H9 (cell line): ENCODE measurements around the gene FFAR1. TPM values are rescaled to one million over a fixed set of nuclear protein-coding genes. Genes with fewer than 3 reads are reported as not detected.

Experiments used
- DNase-seq: peaks from one replicate; pipeline ENCODE4 v3.0.0-alpha.2; 2017
- H2AFZ ChIP-seq: one replicate; pipeline ENCODE4 v1.6.1; 2013; ENCODE audit warnings: mild to moderate bottlenecking, low read length, control low read depth, moderate library complexity
- H2AK5ac ChIP-seq: 2 replicates; pipeline ENCODE4 v1.6.1; 2013; ENCODE audit warnings: low read length, control low read depth, mixed read lengths; ENCODE audit not compliant: insufficient read length
- H2BK120ac ChIP-seq: one replicate; pipeline ENCODE4 v1.6.1; 2013; ENCODE audit warnings: low read depth, mild to moderate bottlenecking, low read length, control low read depth, inconsistent platforms; ENCODE audit not compliant: poor library complexity, severe bottlenecking
- H2BK12ac ChIP-seq: 2 replicates; pipeline ENCODE4 v1.6.1; 2013; ENCODE audit warnings: low read length, control low read depth, mixed read lengths, low read depth; ENCODE audit not compliant: insufficient read length
- H2BK15ac ChIP-seq: 2 replicates; pipeline ENCODE4 v1.6.1; 2013; ENCODE audit warnings: low read depth, low read length, control low read depth
- H2BK20ac ChIP-seq: one replicate; pipeline ENCODE4 v1.6.1; 2013; ENCODE audit warnings: low read depth, mild to moderate bottlenecking, low read length, control low read depth, inconsistent platforms; ENCODE audit not compliant: poor library complexity, severe bottlenecking
- H2BK5ac ChIP-seq: 2 replicates; pipeline ENCODE4 v1.6.1; 2013; ENCODE audit warnings: low read length, control low read depth, mixed read lengths; ENCODE audit not compliant: insufficient read length
- H3K14ac ChIP-seq: 2 replicates; pipeline ENCODE4 v1.6.1; 2013; ENCODE audit warnings: low read length, control low read depth; ENCODE audit not compliant: insufficient read depth
- H3K18ac ChIP-seq: 2 replicates; pipeline ENCODE4 v1.6.1; 2013; ENCODE audit warnings: low read depth, mild to moderate bottlenecking, mixed read lengths, low read length, control low read depth; ENCODE audit not compliant: insufficient read length
- H3K23ac ChIP-seq: 2 replicates; pipeline ENCODE4 v1.6.1; 2013; ENCODE audit warnings: low read length, control low read depth, mixed read lengths, low read depth; ENCODE audit not compliant: insufficient read length
- H3K23me2 ChIP-seq: 2 replicates; pipeline ENCODE4 v1.6.1; 2013; ENCODE audit warnings: low read depth, mild to moderate bottlenecking, mixed read lengths, low read length, control low read depth; ENCODE audit not compliant: insufficient read length, poor library complexity, severe bottlenecking
- H3K27ac ChIP-seq: 2 replicates; pipeline ENCODE4 v1.5.1; 2013; ENCODE audit warnings: low read length, control low read depth, mixed read lengths, low read depth; ENCODE audit not compliant: insufficient read length
- H3K27me3 ChIP-seq: 2 replicates; pipeline ENCODE4 v1.6.1; 2013; ENCODE audit warnings: low read length, control low read depth, inconsistent platforms; ENCODE audit not compliant: insufficient read depth
- H3K4ac ChIP-seq: 2 replicates; pipeline ENCODE4 v1.6.1; 2013; ENCODE audit warnings: low read depth, mild to moderate bottlenecking, control low read depth, inconsistent platforms, low read length, moderate library complexity
- H3K4me1 ChIP-seq: 2 replicates; pipeline ENCODE4 v1.6.1; 2013; ENCODE audit warnings: low read length, control low read depth, inconsistent platforms; ENCODE audit not compliant: insufficient read depth
- H3K4me2 ChIP-seq: 2 replicates; pipeline ENCODE4 v1.6.1; 2013; ENCODE audit warnings: low read length, control low read depth, mixed read lengths; ENCODE audit not compliant: insufficient read length, insufficient read depth
- H3K56ac ChIP-seq: 2 replicates; pipeline ENCODE4 v1.6.1; 2013; ENCODE audit warnings: low read depth, mild to moderate bottlenecking, mixed read lengths, low read length, control low read depth; ENCODE audit not compliant: insufficient read length
- H3K79me1 ChIP-seq: 2 replicates; pipeline ENCODE4 v1.6.1; 2013; ENCODE audit warnings: low read depth, mild to moderate bottlenecking, moderate library complexity, low read length, control low read depth, inconsistent platforms; ENCODE audit not compliant: insufficient read depth, poor library complexity, severe bottlenecking
- H3K79me2 ChIP-seq: 2 replicates; pipeline ENCODE4 v1.6.1; 2013; ENCODE audit warnings: low read length, control low read depth, inconsistent platforms; ENCODE audit not compliant: insufficient read depth
- H3K9ac ChIP-seq: 2 replicates; pipeline ENCODE4 v1.6.1; 2013; ENCODE audit warnings: low read length, control low read depth, mixed read lengths; ENCODE audit not compliant: insufficient read length; ENCODE audit errors: extremely low read depth
- H3K9me3 ChIP-seq: one replicate; pipeline ENCODE4 v1.6.1; 2013; ENCODE audit warnings: low read depth, low read length, inconsistent platforms; ENCODE audit not compliant: control insufficient read depth
- H3T11ph ChIP-seq: one replicate; pipeline ENCODE4 v1.6.1; 2013; ENCODE audit warnings: mild to moderate bottlenecking, low read length, control low read depth, inconsistent platforms
- H4K20me1 ChIP-seq: one replicate; pipeline ENCODE4 v1.6.1; 2013; ENCODE audit not compliant: control insufficient read depth, insufficient read length, insufficient read depth
- H4K5ac ChIP-seq: 2 replicates; pipeline ENCODE4 v1.6.1; 2013; ENCODE audit warnings: low read depth, mild to moderate bottlenecking, mixed read lengths, low read length, control low read depth; ENCODE audit not compliant: insufficient read length
- H4K8ac ChIP-seq: replicated peaks from 2 replicates; pipeline ENCODE4 v1.6.1; 2013; ENCODE audit warnings: low read length, control low read depth, mixed read lengths, low read depth; ENCODE audit not compliant: insufficient read length
- H4K91ac ChIP-seq: 2 replicates; pipeline ENCODE4 v1.6.1; 2013; ENCODE audit warnings: low read depth, mild to moderate bottlenecking, moderate library complexity, mixed read lengths, low read length, control low read depth; ENCODE audit not compliant: insufficient read length
- H3K27ac Mint-ChIP-seq, 3 experiments: 2 replicates in 2 of 3; 3 replicates in 1 of 3; pipeline ENCODE4 v1.8.0; 2020 to 2021; ENCODE audit warnings: mixed read lengths in 3 of 3, mild to moderate bottlenecking in 1 of 3, moderate library complexity in 1 of 3
- H3K27me3 Mint-ChIP-seq: 2 replicates; pipeline ENCODE4 v1.8.0; 2021; ENCODE audit warnings: low read depth, mild to moderate bottlenecking, moderate library complexity, mixed read lengths
- H3K36me3 Mint-ChIP-seq, 3 experiments: 2 replicates in 2 of 3; 3 replicates in 1 of 3; pipeline ENCODE4 v1.8.0; 2020 to 2021; ENCODE audit warnings: low read depth in 3 of 3, mixed read lengths in 3 of 3; ENCODE audit not compliant: insufficient read depth in 1 of 3
- H3K4me1 Mint-ChIP-seq, 2 experiments: 2 replicates each; pipeline ENCODE4 v1.8.0; 2020; ENCODE audit warnings: mixed read lengths in 2 of 2
- H3K4me3 Mint-ChIP-seq, 2 experiments: 2 replicates in 1 of 2; 3 replicates in 1 of 2; pipeline ENCODE4 v1.8.0; 2020 to 2021; ENCODE audit warnings: mild to moderate bottlenecking in 2 of 2, mixed read lengths in 2 of 2, moderate library complexity in 1 of 2
- H3K9me3 Mint-ChIP-seq, 2 experiments: 2 replicates in 1 of 2; 3 replicates in 1 of 2; pipeline ENCODE4 v1.8.0; 2020; ENCODE audit warnings: mild to moderate bottlenecking in 2 of 2, mixed read lengths in 2 of 2, moderate library complexity in 1 of 2
- CTCF ChIP-seq: fragments of 200-600 bp; sonication (generic); conservative IDR thresholded peaks from 3 replicates; pipeline ENCODE4 v1.8.0; 2021; ENCODE audit warnings: antibody characterized with exemption, mild to moderate bottlenecking
- WGBS: extraction: QIAGEN DNeasy Blood & Tissue Kit; methylation state at CpG from one replicate; pipeline ENCODE4 v1.1.7; 2013; ENCODE audit warnings: missing lambda C conversion rate, low lambda C conversion rate, mixed read lengths; ENCODE audit not compliant: insufficient read length; ENCODE audit errors: extremely low coverage; 5-methylcytosine and 5-hydroxymethylcytosine counted together
- total RNA-seq: library from RNA; stranded (reverse); gene quantifications from 2 replicates; pipeline ENCODE4 v1.2.1, GENCODE V29; 2021

FFAR1 gene
- total RNA-seq, 1 experiment from 2014 or later, result not detected

- WGBS, result no CpG with 5 or more reads among the region's 11 CpGs
- H3K4ac ChIP-seq, result no peak overlapping the region
- no peak for TF ChIP-seq CTCF
- H2BK20ac ChIP-seq, result no peak overlapping the region
- no peaks in the 10 kb centered on the region for H3K27me3 ChIP-seq
- H2AK5ac ChIP-seq, result no peak overlapping the region
- H4K20me1 ChIP-seq, result no peaks in the 10 kb centered on the region
- H3K36me3 Mint-ChIP-seq, result no peaks in the 10 kb centered on the region
- peaks cover 1 to 3% of the 10 kb centered on the region in 2 experiments; a peak in 2 of 4 replicates for H3K4me1 Mint-ChIP-seq
- DNase-seq, result peak; percentile 4
- no peak overlapping the region for H3K27ac Mint-ChIP-seq
- no peak overlapping the region for H3K4me3 Mint-ChIP-seq
- H4K5ac ChIP-seq, result no peak overlapping the region
- H3K27ac ChIP-seq, result no peak overlapping the region
- H3K18ac ChIP-seq, result no peak overlapping the region
- no peak overlapping the region for H3K23ac ChIP-seq
- no peaks in the 10 kb centered on the region for H3K9me3 ChIP-seq
- H2BK12ac ChIP-seq, result no peak overlapping the region
- H4K8ac ChIP-seq, result no peak overlapping the region
- no peak overlapping the region for H3K9ac ChIP-seq
- no peak overlapping the region for H3T11ph ChIP-seq
- H3K14ac ChIP-seq, result no peak overlapping the region
- no peaks in the 10 kb centered on the region for H3K9me3 Mint-ChIP-seq
- H3K56ac ChIP-seq, result no peak overlapping the region
- no peaks in the 10 kb centered on the region for H3K23me2 ChIP-seq
- no peaks in the 10 kb centered on the region for H3K79me2 ChIP-seq
- H3K4me2 ChIP-seq, result no peak overlapping the region
- H4K91ac ChIP-seq, result no peak overlapping the region
- no peaks in the 10 kb centered on the region for H3K4me1 ChIP-seq
- H2AFZ ChIP-seq, result no peak overlapping the region
- no peak overlapping the region for H2BK15ac ChIP-seq
- H3K79me1 ChIP-seq, result no peaks in the 10 kb centered on the region
- H3K27me3 Mint-ChIP-seq, result peaks cover 10% of the 10 kb centered on the region
- no peak overlapping the region for H2BK5ac ChIP-seq
- H2BK120ac ChIP-seq, result no peak overlapping the region
These were observed 15.4 kb downstream of the FFAR1 start for GRCh38 chr19:35363001-35363590.
